Activated B cell treated with CpG ODN at 0.5 μM for 24 hours (primary cell): ENCODE data around the gene TYMP. TPM values are rescaled to one million over a fixed set of nuclear protein-coding genes. Genes with fewer than 3 reads are reported as not detected.

Source experiments
- ATAC-seq: fragments of 200-7000 bp; cut with Tn5 transposase; one replicate; pipeline ENCODE4 v1.10.0; 2021; ENCODE audit warnings: low read depth, mild to moderate bottlenecking, moderate library complexity
- CTCF ChIA-PET: fragments of 350-600 bp; sonication (Branson Sonifier 250); formaldehyde crosslinking; loops from one replicate; lab custom pipeline; 2021; ENCODE audit warnings: antibody characterized with exemption; lab: Charles Lee
- POLR2A ChIA-PET: fragments of 350-600 bp; sonication (Branson Sonifier 250); formaldehyde crosslinking; loops from one replicate; lab custom pipeline; 2021; ENCODE audit warnings: antibody characterized with exemption; lab: Charles Lee
- DNase-seq: peaks from one replicate; pipeline ENCODE4 v3.0.0; 2022
- H3K27ac Mint-ChIP-seq: one replicate; pipeline ENCODE4 v1.8.0; 2020; ENCODE audit warnings: mixed read lengths
- H3K27me3 Mint-ChIP-seq: one replicate; pipeline ENCODE4 v1.8.0; 2021; ENCODE audit warnings: mixed read lengths
- H3K36me3 Mint-ChIP-seq: one replicate; pipeline ENCODE4 v1.8.0; 2021; ENCODE audit warnings: low read depth, mixed read lengths
- H3K4me1 Mint-ChIP-seq: one replicate; pipeline ENCODE4 v1.8.0; 2021; ENCODE audit warnings: mixed read lengths
- H3K4me3 Mint-ChIP-seq: one replicate; pipeline ENCODE4 v1.8.0; 2020; ENCODE audit warnings: mild to moderate bottlenecking, mixed read lengths
- H3K9me3 Mint-ChIP-seq: one replicate; pipeline ENCODE4 v1.8.0; 2020; ENCODE audit warnings: mixed read lengths
- CTCF ChIP-seq: fragments of 200-600 bp; IDR thresholded peaks from one replicate; pipeline ENCODE4 v1.8.0; 2022; ENCODE audit warnings: antibody characterized with exemption, mild to moderate bottlenecking
- intact Hi-C: fragments of 100-400 bp; cut with micrococcal nuclease; formaldehyde crosslinking; loops from one replicate; pipeline ENCODE4 v1.15.1; 2024
- total RNA-seq: library from RNA; stranded (reverse); gene quantifications from 2 replicates; pipeline ENCODE4 v1.2.3, GENCODE V29; 2022

TYMP gene
- total RNA-seq, 1 donor from 2014 or later = 92.9 TPM

GRCh38 chr22:50573491-50574382 lies 43.9 kb upstream of the TYMP start:
- no peak for TF ChIP-seq CTCF
- no peaks in the 10 kb centered on the region for H3K9me3 Mint-ChIP-seq
- H3K36me3 Mint-ChIP-seq = peaks cover 21% of the 10 kb centered on the region
- H3K4me1 Mint-ChIP-seq = peaks cover 11% of the 10 kb centered on the region
- DNase-seq (no peak), ATAC-seq (no peak)
- ChIA-PET POLR2A (no interaction called here), CTCF (no interaction called here)
- H3K27ac Mint-ChIP-seq = no peak overlapping the region
- H3K27me3 Mint-ChIP-seq = no peaks in the 10 kb centered on the region
- no peak overlapping the region for H3K4me3 Mint-ChIP-seq
- intact Hi-C loops = no loop called here

DNA sequence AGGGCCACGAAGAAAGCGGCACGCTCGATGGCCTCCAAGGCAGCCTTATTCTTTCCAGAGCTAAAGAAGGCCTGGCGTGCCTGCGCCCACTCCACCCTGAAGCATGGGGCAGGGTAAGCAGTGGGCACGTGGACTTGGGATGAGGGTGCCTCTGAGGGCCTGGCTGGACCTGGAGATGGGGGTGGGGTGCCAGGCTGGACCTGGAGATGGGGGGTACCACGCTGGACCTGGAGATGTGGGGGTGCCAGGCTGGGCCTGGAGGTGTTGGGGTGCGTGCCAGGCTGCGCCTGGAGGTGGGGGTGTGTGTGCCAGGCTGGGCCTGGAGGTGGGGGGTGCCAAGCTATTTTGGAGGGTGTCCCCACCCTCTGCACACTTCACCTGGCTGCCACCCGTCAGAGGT lies 43.2 kb upstream of the TYMP start:
- TF ChIP-seq CTCF = no peak
- DNase-seq (no peak), ATAC-seq (no peak)
- H3K27me3 Mint-ChIP-seq = no peaks in the 10 kb centered on the region
- H3K9me3 Mint-ChIP-seq = no peaks in the 10 kb centered on the region
- no peak overlapping the region for H3K4me3 Mint-ChIP-seq
- ChIA-PET CTCF (no interaction called here), POLR2A (no interaction called here)
- H3K4me1 Mint-ChIP-seq = peaks cover 11% of the 10 kb centered on the region
- H3K27ac Mint-ChIP-seq = no peak overlapping the region
- peaks cover 23% of the 10 kb centered on the region for H3K36me3 Mint-ChIP-seq
- intact Hi-C loops = no loop called here

DNA sequence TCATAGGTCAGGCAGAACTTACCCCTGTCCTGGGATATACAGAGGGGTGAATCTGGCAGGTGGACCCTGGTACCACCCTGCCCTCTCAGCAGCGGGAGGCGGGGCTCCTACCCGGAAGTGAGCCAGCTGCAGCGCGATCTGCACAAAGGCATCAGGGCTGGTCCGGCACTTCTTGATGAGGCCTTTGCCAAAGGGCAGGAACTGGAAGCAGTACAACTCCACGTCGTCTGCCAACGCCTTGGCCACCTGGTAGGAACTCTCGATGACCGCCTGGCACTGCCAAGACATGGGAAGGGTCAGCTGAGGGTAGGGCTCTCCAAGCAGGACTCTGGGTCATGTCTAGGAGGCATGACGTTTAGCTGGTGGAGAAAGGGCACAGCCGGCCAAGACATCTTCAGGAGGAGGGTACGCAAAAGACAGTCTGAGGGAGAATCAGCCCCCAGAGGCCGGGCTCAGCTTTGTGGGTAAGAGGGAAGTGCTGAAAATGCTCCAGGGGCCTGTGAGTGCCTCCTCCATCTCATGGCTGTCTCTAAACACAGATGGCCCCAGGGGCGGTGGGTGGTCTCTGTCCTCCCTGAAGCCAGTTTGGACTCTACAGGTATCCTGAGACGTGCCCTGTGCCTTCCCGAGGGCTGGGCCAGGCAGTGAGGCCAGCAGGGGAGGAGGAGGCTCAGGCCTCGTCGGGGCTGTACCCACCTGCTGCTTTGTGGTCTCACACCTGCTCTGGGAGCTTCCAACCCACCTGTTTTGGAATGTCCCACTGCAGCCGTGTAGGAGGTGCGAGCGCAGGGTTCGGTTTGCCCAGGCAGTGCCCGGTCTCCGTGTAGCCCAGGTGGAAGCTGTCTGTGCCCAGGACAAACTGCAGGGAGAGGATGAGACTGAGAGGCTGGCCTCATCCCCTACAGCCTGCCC lies 41.7 kb upstream of the TYMP start:
- no peak for TF ChIP-seq CTCF
- DNase-seq (no peak), ATAC-seq (no peak)
- Mint-ChIP-seq H3K4me1 (peaks cover 10% of the 10 kb centered on the region), H3K4me3 (no peak overlapping the region), H3K27ac (no peak overlapping the region), H3K9me3 (no peaks in the 10 kb centered on the region), H3K36me3 (peaks cover 23% of the 10 kb centered on the region), H3K27me3 (no peaks in the 10 kb centered on the region)
- intact Hi-C loops = no loop called here
- CTCF ChIA-PET = no interaction called here
- POLR2A ChIA-PET = interaction anchor here (1.2 to 1.3 kb wide), 2 partner anchors 8 to 42 kb away, joined by 3 to 4 read pairs; partner anchors contain the start of genes SYCE3 and TYMP

- DNase-seq = no peak
- no peak overlapping the region for H3K27ac Mint-ChIP-seq
- H3K4me3 Mint-ChIP-seq = no peak overlapping the region
- H3K27me3 Mint-ChIP-seq = no peaks in the 10 kb centered on the region
- ATAC-seq = no peak
- no peak for TF ChIP-seq CTCF
- H3K36me3 Mint-ChIP-seq = peaks cover 23% of the 10 kb centered on the region
- no peaks in the 10 kb centered on the region for H3K9me3 Mint-ChIP-seq
- peaks cover 10% of the 10 kb centered on the region for H3K4me1 Mint-ChIP-seq
- ChIA-PET POLR2A (interaction anchor here (0.9 kb wide), 1 partner anchor 23 kb away, joined by 3 read pairs; no protein-coding TSS in a partner anchor), CTCF (no interaction called here)
- intact Hi-C loops = no loop called here
Observed at GRCh38 chr22:50570861-50571260, 41.0 kb upstream of the TYMP start.
